Measurements from ENCODE around the gene TNFRSF18.

TNFRSF18 gene

DNA sequence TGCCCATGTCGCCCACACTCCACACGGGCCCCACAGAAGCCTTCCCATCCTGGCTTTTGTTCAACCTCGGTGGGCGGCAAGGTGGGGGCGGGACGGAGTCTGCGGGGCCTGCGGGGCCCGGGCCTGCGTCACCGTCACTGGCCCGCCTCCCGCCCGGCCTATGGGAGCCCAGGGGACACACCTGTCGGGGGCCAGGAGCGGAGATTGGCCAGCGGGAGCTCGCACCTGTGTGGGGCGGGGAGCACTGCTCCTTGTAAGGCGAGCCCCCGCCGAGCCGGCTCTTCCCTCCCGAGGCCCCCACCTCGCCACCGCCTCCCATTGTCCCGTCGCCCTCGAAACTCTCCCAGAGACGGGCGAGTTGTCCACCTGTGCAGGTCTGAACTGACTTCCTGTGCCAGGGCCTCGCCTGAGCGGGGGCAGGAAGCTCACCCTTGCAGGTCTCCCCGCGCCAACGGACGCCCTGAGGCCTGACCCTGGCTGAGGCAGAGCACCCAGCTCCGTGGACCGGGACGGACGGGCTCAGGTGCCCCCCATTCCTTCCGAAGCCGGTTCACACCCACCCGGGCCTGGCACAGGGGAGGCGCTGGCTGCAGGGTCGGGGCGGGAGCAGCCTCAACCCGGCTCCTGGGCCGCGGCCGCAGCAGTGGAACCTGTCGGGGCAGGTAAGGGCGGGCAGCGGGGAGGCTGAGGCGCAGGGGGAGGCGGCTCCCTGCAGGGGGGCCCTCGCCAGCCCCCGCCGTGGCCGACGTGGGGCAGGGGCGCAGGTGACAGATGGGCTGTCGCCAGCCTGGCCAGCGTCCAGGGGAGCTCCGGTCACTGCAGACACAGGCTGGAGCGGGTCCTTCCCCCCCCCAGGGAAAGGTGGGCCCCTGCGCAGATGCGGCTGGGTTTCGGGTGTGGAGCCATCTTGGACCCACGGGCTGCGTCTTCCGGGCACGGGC is 43.5 kb downstream of the TNFRSF18 start:
- DNase-seq = no peak

DNA sequence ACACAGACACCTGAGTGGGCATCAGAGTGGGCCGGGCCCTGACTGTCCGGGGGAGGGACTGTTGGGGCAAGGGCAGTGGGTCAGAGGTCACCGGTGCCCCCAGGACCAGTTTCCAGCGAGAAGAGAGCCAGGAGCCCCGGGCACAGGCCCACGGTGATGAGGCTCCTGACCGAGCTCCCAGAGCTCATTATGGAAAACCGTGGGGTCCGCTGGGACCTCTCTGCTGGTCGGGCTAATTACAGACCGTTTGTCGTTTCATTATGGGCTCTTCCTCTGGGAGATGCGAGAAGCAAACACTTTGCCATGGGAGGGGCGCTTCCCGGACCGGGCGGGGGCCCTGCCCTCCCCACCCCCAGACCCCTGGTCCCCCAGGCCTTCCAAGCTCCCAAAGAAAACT is 44.7 kb downstream of the TNFRSF18 start:
- no peak for DNase-seq

DNA sequence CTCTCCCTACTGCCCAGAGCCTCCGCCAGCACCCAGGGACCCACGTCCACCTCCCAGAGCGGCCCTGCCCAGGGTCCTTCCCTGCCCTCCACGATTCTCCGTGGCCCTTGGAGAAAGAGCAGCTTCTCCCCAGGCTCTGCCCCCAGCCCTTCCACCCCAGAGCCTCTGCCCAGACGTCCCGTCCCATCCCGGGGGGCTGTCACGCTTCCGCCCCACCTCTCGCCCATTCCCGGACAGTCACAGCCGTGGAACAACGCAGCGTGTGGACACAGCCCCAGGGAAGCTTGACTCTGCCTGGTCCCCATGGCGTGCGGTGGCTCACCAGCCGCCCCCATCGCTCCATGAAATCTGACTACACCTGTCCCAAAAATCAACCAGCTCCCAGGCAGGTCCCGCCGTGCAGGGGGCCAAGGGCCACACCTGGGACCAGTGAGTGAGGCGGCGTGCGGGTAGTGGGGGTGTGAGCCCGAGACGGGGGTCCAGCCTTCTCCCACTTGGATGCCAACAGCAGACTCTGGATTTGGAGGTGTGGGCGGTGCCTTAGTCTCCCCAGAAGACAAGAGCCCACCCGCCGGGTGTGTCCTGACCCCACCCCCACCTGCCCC is 45.2 kb downstream of the TNFRSF18 start:
- no peak for DNase-seq

DNA sequence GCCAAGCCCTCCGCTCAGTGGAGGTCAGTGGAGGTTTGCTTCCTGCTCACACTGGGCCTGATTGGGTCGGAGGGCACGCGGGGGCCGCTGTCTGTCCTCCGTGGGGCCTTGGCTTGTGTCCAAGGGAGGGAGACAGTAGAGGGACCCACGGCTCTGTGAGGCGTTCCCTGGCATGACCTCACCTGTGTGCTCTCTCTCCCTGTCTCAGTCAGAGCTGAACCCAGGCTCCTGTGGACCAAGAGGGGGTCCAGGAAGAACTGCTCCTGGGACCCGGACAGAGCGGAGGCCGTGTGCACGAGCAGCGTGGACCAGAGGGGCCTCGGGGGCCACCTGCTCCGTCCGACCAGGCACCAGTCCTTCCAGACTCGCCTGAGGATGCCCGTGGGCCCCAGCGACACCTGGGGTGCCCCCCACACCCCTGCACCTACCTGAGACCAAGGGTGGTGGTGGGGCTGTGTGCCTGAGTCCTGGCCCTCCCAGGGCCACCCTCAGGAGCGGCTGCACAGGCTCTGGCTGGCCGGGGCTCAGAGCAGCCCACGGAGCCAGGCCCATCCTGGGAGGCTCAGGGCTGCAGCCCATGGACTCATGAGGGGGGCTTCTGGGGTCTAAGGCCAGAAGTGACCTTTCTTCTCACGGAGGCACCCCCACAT is 46.0 kb downstream of the TNFRSF18 start:
- no peak for DNase-seq

DNA sequence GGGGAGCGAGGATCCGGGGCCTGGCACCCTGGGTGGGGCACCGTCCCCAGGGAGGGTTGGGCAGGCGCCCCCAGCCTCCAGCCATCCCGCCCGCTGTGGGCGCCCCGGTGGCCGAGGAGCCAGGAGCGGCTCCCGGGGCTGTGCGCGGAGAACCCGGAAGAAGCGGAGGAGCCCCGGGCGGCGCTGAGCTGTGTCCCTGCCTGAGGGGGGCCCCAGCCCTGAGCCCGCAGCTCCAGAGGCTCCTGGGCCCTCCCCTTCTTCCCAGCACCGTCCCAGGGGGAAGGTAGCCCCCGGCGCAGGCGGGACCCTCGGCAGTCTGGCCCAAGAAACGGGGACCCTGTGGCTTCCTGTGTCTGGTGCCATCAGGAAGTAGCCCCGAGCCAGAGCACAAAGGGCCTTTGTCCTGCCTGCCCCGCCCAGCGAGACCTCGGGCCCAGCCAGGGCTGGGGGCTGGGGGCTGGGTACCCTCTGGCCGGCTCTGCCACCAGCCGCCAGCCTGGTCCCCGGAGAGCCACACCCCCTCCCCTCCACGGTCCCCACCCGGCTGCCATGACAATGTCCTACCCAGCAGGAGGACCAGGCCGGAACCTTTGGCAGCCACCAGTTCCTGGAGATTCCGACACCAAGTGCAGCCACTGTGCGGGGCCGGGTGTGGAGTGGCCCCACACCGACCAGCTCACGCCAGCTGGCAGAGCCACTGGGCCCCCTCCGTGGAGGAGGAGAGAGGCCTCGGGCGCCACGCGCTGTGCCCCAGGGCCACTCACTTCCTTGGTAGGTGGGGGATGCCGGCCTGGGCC is 48.3 kb downstream of the TNFRSF18 start:
- DNase-seq = peak; percentile 20 to 31

DNA sequence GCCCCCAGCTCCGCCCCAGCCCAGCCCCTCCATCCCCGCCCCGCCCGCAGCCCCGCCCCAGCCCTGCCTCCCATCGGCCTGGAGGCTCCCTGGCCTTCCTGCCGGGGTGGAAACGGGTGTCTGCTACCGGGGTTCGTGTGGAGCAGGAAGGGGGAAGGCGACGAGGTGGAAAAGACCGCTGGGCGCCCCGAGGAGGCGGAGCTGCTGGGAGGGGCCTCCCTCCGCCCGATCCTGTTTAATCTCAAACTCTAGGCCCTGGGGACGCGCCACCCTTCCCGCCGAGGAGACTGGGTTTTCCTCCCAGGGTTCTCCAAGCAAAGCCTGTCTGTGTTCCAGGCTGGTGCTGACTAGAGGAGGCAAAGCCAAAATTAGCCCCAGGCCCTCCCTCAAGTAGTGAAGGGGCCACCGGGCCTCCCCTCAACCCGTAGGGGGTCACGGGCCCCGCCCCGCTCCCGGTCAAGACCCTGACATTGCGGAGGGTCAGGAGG is 48.9 kb downstream of the TNFRSF18 start:
- peak; percentile 87 to 90 for DNase-seq

DNA sequence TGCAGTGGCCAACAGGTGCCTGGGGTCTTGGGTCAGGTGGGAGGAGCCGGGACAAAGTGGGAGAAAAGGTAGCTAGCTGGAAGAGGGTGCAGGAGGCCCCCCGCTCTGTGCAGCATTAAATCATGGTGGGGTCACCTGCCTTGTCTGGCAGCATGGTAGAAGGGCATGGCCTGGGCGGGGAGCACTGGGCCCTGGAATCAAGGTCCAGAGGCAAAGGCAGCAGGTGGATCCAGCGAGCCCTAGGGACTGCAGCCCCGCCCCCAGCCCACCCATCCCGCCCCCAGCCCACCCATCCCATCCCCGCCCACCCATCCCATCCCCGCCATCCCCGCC is 49.4 kb downstream of the TNFRSF18 start:
- DNase-seq = no peak

DNA sequence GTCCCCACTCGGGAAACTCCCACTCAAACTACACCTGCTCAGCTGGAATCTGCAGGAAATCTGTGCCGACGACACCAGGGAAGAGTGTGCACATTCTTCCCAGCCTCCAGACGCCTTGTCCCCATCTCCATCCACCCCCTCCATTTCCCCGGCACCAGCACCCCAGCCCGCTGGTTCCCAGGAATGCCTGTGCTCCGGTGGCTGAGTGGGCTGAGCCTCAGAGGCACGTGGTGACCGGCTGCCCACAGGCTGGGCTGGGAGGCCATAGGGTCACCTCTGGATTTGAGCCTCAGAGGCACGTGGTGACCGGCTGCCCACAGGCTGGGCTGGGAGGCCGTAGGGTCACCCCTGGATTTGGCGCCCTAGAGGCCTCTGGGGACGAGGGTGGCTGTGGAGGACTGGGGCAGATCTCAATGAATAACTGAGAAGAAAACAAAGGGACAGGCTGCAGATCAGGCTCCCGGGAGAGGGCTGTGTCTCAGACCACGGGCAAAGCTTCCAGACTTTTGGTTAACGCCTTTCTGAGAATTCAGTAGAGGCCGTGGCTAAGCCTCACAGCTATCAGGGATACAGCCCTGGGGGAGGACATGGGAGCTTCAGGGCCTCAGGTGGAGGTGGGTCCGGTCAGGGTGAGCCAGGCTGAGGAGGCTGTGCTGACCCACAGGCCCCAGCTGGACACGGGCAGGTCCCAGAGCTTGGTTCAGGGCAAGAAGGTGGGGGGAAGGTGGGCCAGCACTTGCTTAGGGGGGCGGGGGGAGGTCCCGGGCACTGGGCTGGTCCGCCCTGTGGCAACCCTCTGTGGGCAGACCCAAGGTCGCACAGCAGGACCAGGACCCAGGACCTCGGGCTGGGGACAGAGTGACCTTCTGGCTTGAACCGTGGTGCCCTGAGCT is 50.0 kb downstream of the TNFRSF18 start:
- DNase-seq = no peak

DNA sequence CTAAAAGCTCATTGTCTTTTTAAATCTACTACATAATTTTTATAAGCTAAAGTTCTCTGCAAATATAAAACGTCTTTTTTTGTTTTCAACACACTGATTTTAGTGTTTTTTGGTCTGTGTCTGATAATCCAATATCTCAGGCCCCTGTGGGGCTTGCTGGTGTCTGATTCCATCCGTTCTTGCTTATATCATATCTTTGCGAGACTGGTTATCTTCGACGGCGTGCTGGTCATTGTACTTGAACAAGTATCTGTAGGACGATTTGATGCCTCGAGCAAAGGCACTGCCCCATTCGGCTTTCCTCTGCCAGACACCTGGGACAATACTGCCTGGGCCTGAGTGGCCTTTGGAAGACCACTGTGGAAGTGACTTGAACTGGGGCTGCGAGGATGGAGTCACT is 51.1 kb downstream of the TNFRSF18 start:
- DNase-seq = no peak

DNA sequence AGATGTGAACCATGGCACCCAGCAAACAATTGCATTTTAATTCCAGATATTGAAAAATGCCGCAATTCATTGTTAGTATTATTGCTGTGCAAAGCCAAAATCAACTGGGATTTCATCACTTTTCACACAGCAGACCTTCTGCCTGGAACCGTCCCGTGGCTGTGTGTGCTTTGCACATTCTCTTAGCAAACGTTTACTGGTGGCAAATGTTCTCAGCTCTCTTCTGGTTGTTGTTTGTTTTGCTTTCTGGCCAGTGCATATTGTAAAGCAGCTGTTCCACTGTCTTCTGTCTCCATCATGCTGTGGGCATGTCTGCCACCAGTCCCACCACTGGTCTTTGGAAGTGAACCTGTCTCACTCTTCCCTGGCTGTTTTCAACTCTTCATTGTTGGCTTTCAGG is 52.5 kb downstream of the TNFRSF18 start:
- DNase-seq = no peak
